GM12875 (cell line): ENCODE data around the gene DHRS13.
A peak's percentile ranks its signal among the peaks of the same experiment; 100 is the strongest.
"Not testable (repeated sequence)": the region's sequence is repeated elsewhere in the genome, so short reads cannot be mapped to it uniquely, and the experiment has no call there.

Experiments
- H3K4me3 ChIP-seq: one replicate; pipeline ENCODE4 v1.5.1; 2011; ENCODE audit warnings: low read depth, low read length, control low read depth
- CTCF ChIP-seq: IDR thresholded peaks from 2 replicates; pipeline ENCODE4 v1.5.1; 2011; ENCODE audit warnings: low read depth, mild to moderate bottlenecking, control low read depth, inconsistent platforms, low read length, moderate library complexity, borderline replicate concordance; ENCODE audit not compliant: insufficient read depth

Gene DHRS13

GRCh38 chr17:28904800-28905199 is 1.9 kb upstream of the DHRS13 start:
- TF ChIP-seq CTCF: no peak

GRCh38 chr17:28903546-28903841 is 615 bp upstream of the DHRS13 start:
- not testable (repeated sequence) for H3K4me3 ChIP-seq

More at GRCh38 chr17:28904800-28905199, 1.9 kb upstream of the DHRS13 start:
- H3K4me3 ChIP-seq: no peak overlapping the region

GRCh38 chr17:28901866-28902818 is 737 bp downstream of the DHRS13 start:
- peak overlapping the region; percentile 64 for H3K4me3 ChIP-seq
- TF ChIP-seq CTCF: no peak

GRCh38 chr17:28900986-28901726 is 1.7 kb downstream of the DHRS13 start:
- TF ChIP-seq CTCF: no peak
- H3K4me3 ChIP-seq: no peak overlapping the region

GRCh38 chr17:28899212-28899815 is 3.6 kb downstream of the DHRS13 start:
- no peak for TF ChIP-seq CTCF
- H3K4me3 ChIP-seq: no peak overlapping the region

GRCh38 chr17:28898527-28898955 is 4.3 kb downstream of the DHRS13 start:
- no peak overlapping the region for H3K4me3 ChIP-seq
- TF ChIP-seq CTCF: no peak

- peak overlapping the region; percentile 64 for H3K4me3 ChIP-seq
- no peak for TF ChIP-seq CTCF
Observed at GRCh38 chr17:28897769-28898526, 4.9 kb downstream of the DHRS13 start.
